Upper lobe of left lung (tissue), 6 donors: ENCODE results near the gene PDE4B. TPM values are rescaled to one million over a fixed set of nuclear protein-coding genes. Genes with fewer than 3 reads are reported as not detected.
"Not testable (repeated sequence)": the region's sequence is repeated elsewhere in the genome, so short reads cannot be mapped to it uniquely, and the experiment has no call there.

ENCODE experiments used
- ATAC-seq, 2 donors: fragments of 200-7000 bp; cut with Tn5 transposase; one replicate each; pipeline ENCODE4 v1.9.1; 2022; ENCODE audit warnings: mild to moderate bottlenecking in 2 of 2, moderate library complexity in 2 of 2; ENCODE audit not compliant: low FRiP score in 2 of 2
- DNase-seq, 2 donors: peaks; one replicate each; pipeline ENCODE4 v3.0.0-alpha.2; 2019 to 2020
- H3K27ac ChIP-seq, 4 donors: fragments of 200-600 bp; sonication (generic); one replicate each; pipeline ENCODE4 v1.5.1; 2016 to 2019
- H3K27me3 ChIP-seq, 4 donors: fragments of 200-600 bp; sonication (generic); one replicate each; pipeline ENCODE4 v1.5.1; 2017 to 2019
- H3K36me3 ChIP-seq, 4 donors: fragments of 200-600 bp; sonication (generic); one replicate each; pipeline ENCODE4 v1.5.1; 2016 to 2019
- H3K4me1 ChIP-seq, 4 donors: fragments of 200-600 bp; sonication (generic); one replicate each; pipeline ENCODE4 v1.5.1; 2018 to 2019
- H3K4me3 ChIP-seq, 4 donors: fragments of 200-600 bp; sonication (generic); one replicate each; pipeline ENCODE4 v1.5.1; 2017 to 2019; ENCODE audit warnings: mild to moderate bottlenecking in 2 of 4, moderate library complexity in 1 of 4
- H3K9me3 ChIP-seq, 4 donors: fragments of 200-600 bp; sonication (generic); one replicate each; pipeline ENCODE4 v1.5.1; 2018 to 2019
- EP300 ChIP-seq, 4 donors: sonication (generic); formaldehyde crosslinking; IDR thresholded peaks; one replicate each; pipeline ENCODE4 v1.5.1; 2017; ENCODE audit warnings: antibody characterized with exemption in 4 of 4, control low read depth in 2 of 4
- POLR2A ChIP-seq, 4 donors: fragments of 450-650 bp; IDR thresholded peaks; one replicate each; pipeline ENCODE4 v1.5.1; 2016 to 2017; ENCODE audit warnings: antibody characterized with exemption in 4 of 4, mild to moderate bottlenecking in 2 of 4
- POLR2AphosphoS5 ChIP-seq, 2 donors: sonication (generic); formaldehyde crosslinking; IDR thresholded peaks; one replicate each; pipeline ENCODE4 v1.5.1; 2017; ENCODE audit warnings: antibody characterized with exemption in 2 of 2
- WGBS, 2 donors: methylation state at CpG; one replicate each; pipeline ENCODE4 v1.1.5; 2017 to 2018; 5-methylcytosine and 5-hydroxymethylcytosine counted together
- total RNA-seq, 6 donors: library from RNA; depleted of rRNA in 4 of 6; stranded (reverse); fragments of >200 nt in 4 of 6; gene quantifications; one replicate each; pipeline versions ENCODE4 v1.1.0 to v1.2.1, GENCODE V29; 2016 to 2021
- TF ChIP-seq, protein P1 (sequence below), 6 experiments: fragments of 450-650 bp in 4 of 6; fragments of 200-600 bp in 2 of 6; sonication (generic) in 2 of 6; IDR thresholded peaks; one replicate each; pipeline ENCODE4 v1.5.1; 2016 to 2019; ENCODE audit warnings: antibody characterized with exemption in 6 of 6
- donor health status: DM: no; HTN: no; CAD: no; lungs with moderate emphysema.
- donor health status: DM: no; HTN: yes; CAD: no; lungs with severe emphysema.

PDE4B gene
- total RNA-seq, 6 donors from 2014 or later, result 8.1 to 61.6 (median 15.9) TPM

DNA sequence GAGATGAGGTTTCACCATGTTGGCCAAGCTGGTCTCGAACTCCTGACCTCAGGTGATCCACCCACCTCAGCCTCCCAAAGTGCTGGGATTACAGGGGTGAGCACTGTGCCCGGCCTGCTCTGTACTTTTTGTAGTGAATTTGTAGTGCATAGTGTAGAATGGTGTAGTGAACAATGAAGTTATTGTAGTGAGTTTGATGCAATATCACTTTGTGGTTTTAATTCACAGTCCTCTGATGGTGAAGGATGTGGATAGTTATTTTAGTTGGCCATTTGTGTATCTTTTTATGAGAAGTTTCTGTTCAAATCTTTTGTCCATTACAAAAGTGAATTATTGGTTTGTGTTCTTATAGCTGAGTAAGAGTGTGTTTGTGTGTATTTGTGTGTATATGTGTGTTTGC lies 57.6 kb downstream of the PDE4B start:
- no peak for DNase-seq
- no peaks in the 10 kb centered on the region for H3K27me3 ChIP-seq
- 93 to 95% methylated on average over 2 of the region's 2 CpGs for WGBS, 2 donors

DNA sequence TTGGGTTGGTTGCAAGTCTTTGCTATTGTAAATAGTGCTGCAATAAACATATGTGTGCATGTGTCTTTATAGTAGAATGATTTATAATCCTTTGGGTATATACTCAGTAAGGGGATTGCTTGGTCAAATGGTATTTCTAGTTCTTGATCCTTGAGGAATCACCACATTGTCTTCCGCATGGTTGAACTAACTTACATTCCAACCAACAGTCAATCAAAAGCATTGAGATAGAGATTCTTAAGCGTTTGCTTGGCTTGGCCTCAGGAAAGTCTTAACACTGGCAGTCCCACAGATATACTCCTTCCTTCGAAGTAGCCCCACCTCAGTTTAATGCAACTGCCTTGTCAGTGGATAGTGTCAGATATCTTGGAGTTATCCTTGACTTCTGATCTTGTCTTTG lies 63.9 kb downstream of the PDE4B start:
- H3K36me3 ChIP-seq, H3K4me1 ChIP-seq, H3K27ac ChIP-seq, H3K27me3 ChIP-seq, H3K9me3 ChIP-seq, H3K4me3 ChIP-seq, DNase-seq, ATAC-seq: not testable (repeated sequence)
- WGBS, 2 donors, result 84 to 87% methylated on average over 3 of the region's 3 CpGs

More for the DNA sequence above, 57.6 kb downstream of the PDE4B start:
- ATAC-seq, result no peak
- Histone ChIP-seq H3K4me3 (no peak overlapping the region), H3K27ac (no peak overlapping the region), H3K4me1 (no peaks in the 10 kb centered on the region), H3K9me3 (peaks cover 0 to 14% (median 2%) of the 10 kb centered on the region in 4 donors), H3K36me3 (no peaks in the 10 kb centered on the region)
- TF ChIP-seq, protein P1, sequence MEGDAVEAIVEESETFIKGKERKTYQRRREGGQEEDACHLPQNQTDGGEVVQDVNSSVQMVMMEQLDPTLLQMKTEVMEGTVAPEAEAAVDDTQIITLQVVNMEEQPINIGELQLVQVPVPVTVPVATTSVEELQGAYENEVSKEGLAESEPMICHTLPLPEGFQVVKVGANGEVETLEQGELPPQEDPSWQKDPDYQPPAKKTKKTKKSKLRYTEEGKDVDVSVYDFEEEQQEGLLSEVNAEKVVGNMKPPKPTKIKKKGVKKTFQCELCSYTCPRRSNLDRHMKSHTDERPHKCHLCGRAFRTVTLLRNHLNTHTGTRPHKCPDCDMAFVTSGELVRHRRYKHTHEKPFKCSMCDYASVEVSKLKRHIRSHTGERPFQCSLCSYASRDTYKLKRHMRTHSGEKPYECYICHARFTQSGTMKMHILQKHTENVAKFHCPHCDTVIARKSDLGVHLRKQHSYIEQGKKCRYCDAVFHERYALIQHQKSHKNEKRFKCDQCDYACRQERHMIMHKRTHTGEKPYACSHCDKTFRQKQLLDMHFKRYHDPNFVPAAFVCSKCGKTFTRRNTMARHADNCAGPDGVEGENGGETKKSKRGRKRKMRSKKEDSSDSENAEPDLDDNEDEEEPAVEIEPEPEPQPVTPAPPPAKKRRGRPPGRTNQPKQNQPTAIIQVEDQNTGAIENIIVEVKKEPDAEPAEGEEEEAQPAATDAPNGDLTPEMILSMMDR (IDR thresholded peaks at IDR 0.05), result no peak
- TF ChIP-seq POLR2AphosphoS5 (IDR thresholded peaks at IDR 0.05) (no peak), EP300 (IDR thresholded peaks at IDR 0.05) (no peak), POLR2A (IDR thresholded peaks at IDR 0.05) (no peak)

DNA sequence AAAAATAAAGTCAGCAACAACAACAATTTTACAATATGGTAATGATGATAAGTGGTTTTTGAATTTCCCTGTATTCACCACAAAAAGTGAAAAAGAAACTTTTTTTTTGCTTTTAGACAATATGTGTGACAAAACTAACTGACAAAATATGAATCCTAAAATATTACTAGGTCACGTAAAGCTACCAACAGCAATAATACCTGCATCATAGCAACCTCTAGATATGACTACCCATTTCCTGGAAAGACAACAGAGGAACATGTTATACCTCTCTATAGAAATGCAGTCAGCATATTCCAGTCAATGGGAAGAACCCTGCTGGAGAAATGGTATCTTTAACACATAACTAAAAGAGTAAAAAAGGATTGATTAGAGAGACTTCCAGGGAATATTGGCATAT lies 73.7 kb downstream of the PDE4B start:
- no peak for TF ChIP-seq POLR2A (IDR thresholded peaks at IDR 0.05)
- TF ChIP-seq EP300 (IDR thresholded peaks at IDR 0.05), result no peak
- TF ChIP-seq POLR2AphosphoS5 (IDR thresholded peaks at IDR 0.05), result no peak
- TF ChIP-seq, protein P1 (IDR thresholded peaks at IDR 0.05), result no peak
- Histone ChIP-seq H3K27me3 (no peaks in the 10 kb centered on the region), H3K27ac (no peak overlapping the region), H3K9me3 (no peaks in the 10 kb centered on the region), H3K4me1 (no peaks in the 10 kb centered on the region), H3K36me3 (no peaks in the 10 kb centered on the region), H3K4me3 (no peak overlapping the region)
- ATAC-seq (no peak), DNase-seq (no peak)
- 70 to 75% methylated on average over 1 of the region's 1 CpG for WGBS, 2 donors

DNA sequence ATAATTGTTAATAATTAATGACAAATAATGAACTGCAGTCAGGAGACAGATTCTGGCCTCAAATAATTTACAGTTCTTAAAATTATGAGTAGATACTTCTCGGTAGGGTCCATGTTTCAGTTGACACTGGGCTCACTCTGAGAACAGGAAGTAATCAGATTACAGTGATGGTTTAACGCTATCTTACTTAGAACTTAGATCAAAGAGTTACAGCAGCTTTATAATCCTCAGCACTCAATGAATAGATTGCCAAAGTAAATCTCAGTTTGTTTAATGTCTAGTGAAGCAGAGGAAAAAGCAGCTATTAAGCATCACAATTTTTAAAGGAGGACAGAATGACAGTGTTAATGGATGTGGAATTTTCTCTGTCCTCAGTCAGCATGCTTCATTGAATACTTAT lies 79.6 kb downstream of the PDE4B start:
- WGBS, 2 donors, result 17 to 39% methylated on average over 2 of the region's 2 CpGs
- TF ChIP-seq POLR2A (IDR thresholded peaks at IDR 0.05), result no peak
- TF ChIP-seq POLR2AphosphoS5 (IDR thresholded peaks at IDR 0.05), result no peak
- no peak for TF ChIP-seq EP300 (IDR thresholded peaks at IDR 0.05)
- TF ChIP-seq, protein P1 (IDR thresholded peaks at IDR 0.05), result no peak

DNA sequence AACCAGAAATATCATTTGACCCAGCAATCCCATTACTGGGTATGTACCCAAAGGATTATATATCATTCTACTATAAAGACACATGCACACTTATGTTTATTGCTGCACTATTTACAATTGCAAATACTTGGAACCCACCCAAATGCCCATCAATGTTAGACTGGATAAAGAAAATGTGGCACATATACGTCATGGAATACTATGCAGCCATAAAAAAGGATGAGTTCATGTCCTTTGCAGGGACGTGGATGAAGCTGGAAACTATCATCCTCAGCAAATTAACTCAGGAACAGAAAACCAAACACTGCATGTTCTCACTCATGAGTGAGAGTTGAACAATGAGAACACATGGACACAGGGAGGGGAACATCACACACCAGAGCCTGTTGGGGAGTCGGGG lies 85.6 kb downstream of the PDE4B start:
- WGBS, 2 donors, result 81 to 91% methylated on average over 3 of the region's 3 CpGs

More for the DNA sequence above, 79.6 kb downstream of the PDE4B start:
- Histone ChIP-seq H3K4me3 (no peak overlapping the region), H3K4me1 (no peaks in the 10 kb centered on the region), H3K27ac (no peak overlapping the region), H3K27me3 (no peaks in the 10 kb centered on the region), H3K36me3 (no peaks in the 10 kb centered on the region), H3K9me3 (no peaks in the 10 kb centered on the region)
- ATAC-seq (no peak), DNase-seq (no peak)

DNA sequence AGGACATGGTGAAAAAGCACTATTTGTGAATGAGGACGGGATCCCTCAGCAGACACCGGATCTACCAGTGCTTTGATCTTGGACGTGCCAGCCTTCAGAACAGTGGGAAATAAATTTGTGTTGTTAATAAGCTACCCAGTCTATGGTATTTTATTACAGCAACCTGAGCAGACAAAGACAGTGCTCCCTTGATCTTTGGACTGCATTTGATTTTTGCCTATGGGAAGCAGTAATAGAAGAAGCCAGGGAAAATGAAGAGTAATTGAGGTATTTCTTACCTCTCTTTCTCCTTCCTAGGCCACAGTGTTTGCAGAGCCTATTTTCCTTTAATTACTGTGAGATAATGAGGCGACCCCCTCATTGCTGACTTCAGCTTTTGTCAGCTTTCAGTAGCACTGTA lies 87.9 kb downstream of the PDE4B start:
- Histone ChIP-seq H3K36me3 (no peaks in the 10 kb centered on the region), H3K9me3 (peaks cover 0 to 4% (median 0%) of the 10 kb centered on the region in 4 donors), H3K27me3 (no peaks in the 10 kb centered on the region), H3K4me1 (no peaks in the 10 kb centered on the region), H3K27ac (no peak overlapping the region), H3K4me3 (no peak overlapping the region)
- ATAC-seq (no peak), DNase-seq (no peak)
- no peak for TF ChIP-seq POLR2AphosphoS5 (IDR thresholded peaks at IDR 0.05)
- no peak for TF ChIP-seq POLR2A (IDR thresholded peaks at IDR 0.05)
- no peak for TF ChIP-seq EP300 (IDR thresholded peaks at IDR 0.05)
- TF ChIP-seq, protein P1 (IDR thresholded peaks at IDR 0.05), result no peak
- WGBS, 2 donors, result 64 to 74% methylated on average over 4 of the region's 4 CpGs

More for the DNA sequence above, 85.6 kb downstream of the PDE4B start:
- H3K27me3 ChIP-seq, H3K4me3 ChIP-seq, H3K36me3 ChIP-seq, H3K27ac ChIP-seq, H3K4me1 ChIP-seq, ATAC-seq, DNase-seq, H3K9me3 ChIP-seq: not testable (repeated sequence)
